ENCODE data around the gene TTC16. TPM values are rescaled to one million over a fixed set of nuclear protein-coding genes. Genes with fewer than 3 reads are reported as not detected.

TTC16 gene
- total RNA-seq, 6 experiments from 2014 or later: not detected

GRCh38 chr9:127698386-127698785 lies 17.5 kb upstream of the TTC16 start:
- Mint-ChIP-seq H3K4me1 (ENCODE audit: low read depth) (peaks cover 35% of the 10 kb centered on the region), H3K27me3 (ENCODE audit: insufficient read depth) (no peaks in the 10 kb centered on the region; the same call in none of the 2 replicates), H3K27ac (no peak overlapping the region; the same call in 1 of the 2 replicates), H3K9me3 (no peaks in the 10 kb centered on the region), H3K4me3 (no peak overlapping the region), H3K36me3 (ENCODE audit: low read depth) (peaks cover 5% of the 10 kb centered on the region; the same call in 1 of the 2 replicates)
- DNase-seq: no peak
- no peak for TF ChIP-seq CTCF (IDR thresholded peaks at IDR 0.05)

- Mint-ChIP-seq H3K27ac (peak overlapping the region; percentile 74; the same call in 1 of the 2 replicates), H3K9me3 (no peaks in the 10 kb centered on the region), H3K36me3 (ENCODE audit: low read depth) (no peaks in the 10 kb centered on the region), H3K4me3 (peak overlapping the region; percentile 65; the same call in 1 of the 2 replicates), H3K4me1 (ENCODE audit: low read depth) (peaks cover 35% of the 10 kb centered on the region), H3K27me3 (ENCODE audit: insufficient read depth) (no peaks in the 10 kb centered on the region; the same call in none of the 2 replicates)
- TF ChIP-seq CTCF (IDR thresholded peaks at IDR 0.05): no peak
- peak; percentile 44 for DNase-seq
Measured at GRCh38 chr9:127698985-127699670, 16.8 kb upstream of the TTC16 start.

- Mint-ChIP-seq H3K4me1 (ENCODE audit: low read depth) (peaks cover 29% of the 10 kb centered on the region), H3K4me3 (no peak overlapping the region; the same call in 1 of the 2 replicates), H3K27ac (no peak overlapping the region), H3K27me3 (ENCODE audit: insufficient read depth) (peaks cover 3% of the 10 kb centered on the region), H3K9me3 (no peaks in the 10 kb centered on the region), H3K36me3 (ENCODE audit: low read depth) (no peaks in the 10 kb centered on the region)
- DNase-seq: no peak
- no peak for TF ChIP-seq CTCF (IDR thresholded peaks at IDR 0.05)
Measured at GRCh38 chr9:127700140-127700539, 15.7 kb upstream of the TTC16 start.

- Mint-ChIP-seq H3K9me3 (no peaks in the 10 kb centered on the region), H3K36me3 (ENCODE audit: low read depth) (no peaks in the 10 kb centered on the region), H3K27me3 (ENCODE audit: insufficient read depth) (peaks cover 3% of the 10 kb centered on the region), H3K4me1 (ENCODE audit: low read depth) (peaks cover 23% of the 10 kb centered on the region), H3K4me3 (no peak overlapping the region), H3K27ac (no peak overlapping the region)
- no peak for TF ChIP-seq CTCF (IDR thresholded peaks at IDR 0.05)
- no peak for DNase-seq
Measured at GRCh38 chr9:127700594-127701255, 15.2 kb upstream of the TTC16 start.

GRCh38 chr9:127703289-127703946 lies 12.5 kb upstream of the TTC16 start:
- H3K27ac Mint-ChIP-seq: no peak overlapping the region

More at GRCh38 chr9:127703289-127703946, 12.5 kb upstream of the TTC16 start:
- no peak overlapping the region for H3K4me3 Mint-ChIP-seq
- TF ChIP-seq CTCF (IDR thresholded peaks at IDR 0.05): no peak
- H3K36me3 Mint-ChIP-seq (ENCODE audit: low read depth): peaks cover under 1% of the 10 kb centered on the region; the same call in 1 of the 2 replicates
- peaks cover under 1% of the 10 kb centered on the region; the same call in 1 of the 2 replicates for H3K9me3 Mint-ChIP-seq
- H3K27me3 Mint-ChIP-seq (ENCODE audit: insufficient read depth): peaks cover 3% of the 10 kb centered on the region
- no peak for DNase-seq
- peaks cover 13% of the 10 kb centered on the region for H3K4me1 Mint-ChIP-seq (ENCODE audit: low read depth)

Data from HFFc6 (cell line).